ENCODE data around the gene LILRB5.

The LILRB5 gene

DNA sequence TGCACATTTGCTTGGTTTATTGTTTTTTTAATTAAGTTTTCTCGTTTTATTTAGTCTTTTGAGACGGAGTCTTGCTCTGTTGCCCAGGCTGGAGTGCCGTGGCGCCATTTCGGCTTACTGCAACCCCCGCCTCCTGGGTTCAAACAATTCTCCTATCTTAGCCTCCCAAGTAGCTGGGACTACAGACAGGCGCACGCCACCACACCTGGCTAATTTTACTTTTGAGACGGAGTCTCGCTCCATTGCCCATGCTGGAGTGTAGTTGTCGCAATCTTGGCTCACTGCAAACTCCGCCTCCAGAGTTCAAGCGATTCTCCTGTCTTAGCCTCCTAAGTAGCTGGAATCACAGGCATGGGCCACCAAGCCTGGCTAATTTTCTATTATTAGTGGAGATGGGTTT is 55.1 kb downstream of the LILRB5 start:
- no peaks in the 10 kb centered on the region for H3K27me3 ChIP-seq
- no peak for DNase-seq
- H3K9me3 ChIP-seq: no peaks in the 10 kb centered on the region
- TF ChIP-seq, protein P1, sequence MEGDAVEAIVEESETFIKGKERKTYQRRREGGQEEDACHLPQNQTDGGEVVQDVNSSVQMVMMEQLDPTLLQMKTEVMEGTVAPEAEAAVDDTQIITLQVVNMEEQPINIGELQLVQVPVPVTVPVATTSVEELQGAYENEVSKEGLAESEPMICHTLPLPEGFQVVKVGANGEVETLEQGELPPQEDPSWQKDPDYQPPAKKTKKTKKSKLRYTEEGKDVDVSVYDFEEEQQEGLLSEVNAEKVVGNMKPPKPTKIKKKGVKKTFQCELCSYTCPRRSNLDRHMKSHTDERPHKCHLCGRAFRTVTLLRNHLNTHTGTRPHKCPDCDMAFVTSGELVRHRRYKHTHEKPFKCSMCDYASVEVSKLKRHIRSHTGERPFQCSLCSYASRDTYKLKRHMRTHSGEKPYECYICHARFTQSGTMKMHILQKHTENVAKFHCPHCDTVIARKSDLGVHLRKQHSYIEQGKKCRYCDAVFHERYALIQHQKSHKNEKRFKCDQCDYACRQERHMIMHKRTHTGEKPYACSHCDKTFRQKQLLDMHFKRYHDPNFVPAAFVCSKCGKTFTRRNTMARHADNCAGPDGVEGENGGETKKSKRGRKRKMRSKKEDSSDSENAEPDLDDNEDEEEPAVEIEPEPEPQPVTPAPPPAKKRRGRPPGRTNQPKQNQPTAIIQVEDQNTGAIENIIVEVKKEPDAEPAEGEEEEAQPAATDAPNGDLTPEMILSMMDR (IDR thresholded peaks at IDR 0.05): no peak
- intact Hi-C loops (cut with DNase I; ENCODE audit: low total_unique reads): no loop called here
- H3K4me1 ChIP-seq: peaks cover 0 to 47% (median 41%) of the 10 kb centered on the region in 4 donors
- H3K36me3 ChIP-seq: peaks cover 26 to 56% (median 45%) of the 10 kb centered on the region in 3 donors
- H3K4me3 ChIP-seq: peak overlapping the region; percentile 69 to 74
- no peak overlapping the region for H3K27ac ChIP-seq

DNA sequence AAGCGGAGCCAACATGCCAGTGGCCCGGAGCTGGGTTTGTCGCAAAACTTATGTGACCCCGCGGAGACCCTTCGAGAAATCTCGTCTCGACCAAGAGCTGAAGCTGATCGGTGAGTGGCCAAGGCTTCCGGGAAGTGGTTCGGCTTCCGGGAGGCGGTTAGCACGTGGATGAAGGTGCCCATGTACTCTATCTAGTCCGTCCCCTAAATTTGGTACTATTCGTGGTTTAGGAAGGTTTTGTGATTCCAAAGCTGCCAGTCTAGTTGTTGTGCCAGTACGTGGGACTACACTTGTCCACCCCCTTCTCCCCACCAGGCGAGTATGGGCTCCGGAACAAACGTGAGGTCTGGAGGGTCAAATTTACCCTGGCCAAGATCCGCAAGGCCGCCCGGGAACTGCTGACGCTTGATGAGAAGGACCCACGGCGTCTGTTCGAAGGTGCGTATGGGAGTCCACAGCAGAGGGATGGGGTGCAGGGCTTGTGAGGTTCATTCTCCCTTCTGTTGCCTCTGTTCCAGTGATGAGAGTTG is 55.8 kb downstream of the LILRB5 start:
- intact Hi-C loops (cut with DNase I; ENCODE audit: low total_unique reads): no loop called here
- Histone ChIP-seq H3K27ac (peak overlapping the region; percentile 90 to 95), H3K9me3 (no peaks in the 10 kb centered on the region), H3K4me3 (peak overlapping the region; percentile 69 to 74), H3K36me3 (peaks cover 19 to 56% (median 38%) of the 10 kb centered on the region in 3 donors), H3K27me3 (no peaks in the 10 kb centered on the region), H3K4me1 (peaks cover 0 to 47% (median 41%) of the 10 kb centered on the region in 4 donors)
- no peak for DNase-seq
- TF ChIP-seq, protein P1 (IDR thresholded peaks at IDR 0.05): no peak

Data from tibial artery (tissue), 4 donors.